Activated naive CD4-positive, alpha-beta T cell treated with Interleukin-2 at 50 U/mL for 16 hours (primary cell): ENCODE data around the gene LPP.

Experiments
- DNase-seq: peaks from one replicate; pipeline ENCODE4 v3.0.0-alpha.2; 2020

The LPP gene

DNA sequence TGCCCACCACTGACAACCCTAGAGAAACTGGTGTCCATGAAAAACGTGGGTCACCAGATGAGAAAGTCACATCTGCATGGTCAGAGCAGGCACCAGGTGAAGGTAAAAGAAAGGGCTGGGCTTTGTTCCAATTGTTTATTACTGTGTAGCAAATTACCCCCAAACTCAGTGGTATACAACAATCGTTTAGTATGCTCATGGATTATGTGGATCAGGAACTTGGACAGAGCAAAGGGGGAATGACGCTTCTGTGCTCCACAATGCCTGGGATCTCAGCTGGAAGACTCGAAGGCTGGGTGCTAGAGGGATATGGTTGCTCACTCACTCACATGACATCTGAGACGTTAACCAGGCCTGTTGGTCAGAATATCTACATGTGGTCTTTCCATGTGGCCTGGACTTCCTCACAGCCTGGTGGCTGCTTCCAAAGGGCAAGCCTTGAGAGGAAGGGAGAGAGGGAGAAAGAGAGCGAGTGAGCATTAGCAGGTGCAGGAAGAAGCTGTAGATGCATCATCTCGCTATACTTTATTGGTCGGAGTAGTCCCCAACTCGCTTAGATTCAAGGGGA is 44.9 kb downstream of the LPP start:
- no peak for DNase-seq

DNA sequence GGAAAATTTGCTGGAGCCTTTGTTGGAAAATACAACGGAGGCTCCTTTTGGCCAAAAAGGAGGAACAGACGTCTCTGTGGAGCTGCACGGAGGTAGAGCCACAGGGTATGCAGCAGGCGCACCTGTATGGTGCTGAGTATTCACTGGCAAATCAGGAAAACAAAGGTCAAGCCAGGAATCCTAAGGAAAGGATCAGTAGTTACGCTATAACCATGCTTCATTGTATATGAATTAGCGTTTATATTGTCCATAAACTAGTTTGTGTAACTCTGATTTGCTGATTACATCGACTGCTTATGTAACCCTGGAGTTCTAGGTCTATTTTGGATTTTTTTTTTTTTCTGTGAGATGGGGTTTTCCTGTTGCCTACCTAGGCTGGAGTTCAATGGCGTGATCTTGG is 45.4 kb downstream of the LPP start:
- DNase-seq, result no peak

DNA sequence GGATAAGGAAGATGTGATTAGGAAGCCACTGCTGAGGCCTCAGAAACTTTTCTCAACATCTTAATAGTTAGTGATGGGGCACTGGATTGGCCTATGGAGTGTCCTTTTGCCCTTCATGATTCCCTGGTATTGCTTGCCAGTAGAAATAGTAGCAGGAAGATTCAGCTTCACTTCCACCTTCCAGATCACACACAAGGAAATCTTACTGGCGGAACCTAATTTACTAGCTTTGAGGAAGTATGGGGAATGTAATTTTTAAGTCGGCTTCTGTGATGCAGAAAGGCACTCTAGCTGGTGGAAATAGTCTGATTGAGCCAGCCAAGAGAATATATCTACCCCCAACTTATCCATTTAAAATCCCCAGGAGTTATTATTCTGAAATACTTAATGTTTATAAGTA is 46.5 kb downstream of the LPP start:
- no peak for DNase-seq

DNA sequence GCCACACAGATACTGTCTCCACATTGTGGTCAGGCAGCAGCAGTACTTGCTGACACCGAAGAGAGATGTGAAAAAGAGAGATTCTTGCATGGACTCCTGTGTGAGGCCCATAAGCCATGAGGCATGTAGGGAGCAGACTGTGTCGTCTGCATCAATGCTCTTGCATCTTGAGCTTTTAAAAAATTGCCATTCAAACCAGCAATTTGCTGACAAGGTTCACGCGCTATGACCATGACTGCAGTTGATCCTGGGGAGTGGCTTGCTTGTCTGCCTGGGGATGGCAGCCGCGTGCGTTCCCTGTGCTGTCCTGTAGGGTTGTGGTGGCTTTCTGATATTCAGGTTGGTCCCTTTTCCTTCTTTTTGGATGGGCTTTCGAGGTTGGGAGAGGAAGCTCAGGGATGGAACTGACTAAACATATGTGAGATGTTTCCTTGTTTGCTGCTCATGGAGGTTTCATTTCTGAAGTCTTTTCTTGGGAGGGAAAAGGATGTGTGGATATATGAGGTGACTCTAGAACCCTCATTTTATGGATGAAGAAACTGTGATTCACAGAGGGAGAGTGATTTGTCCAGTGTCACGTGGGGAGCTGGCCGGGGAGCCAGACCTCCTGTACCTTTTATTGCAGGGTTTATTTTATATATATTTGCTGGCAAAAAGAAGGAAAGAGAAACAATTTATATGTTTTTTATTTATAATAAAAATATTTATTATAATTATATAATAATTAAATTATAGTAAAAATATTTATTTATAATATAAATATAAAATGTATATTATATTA is 48.6 kb downstream of the LPP start:
- no peak for DNase-seq

DNA sequence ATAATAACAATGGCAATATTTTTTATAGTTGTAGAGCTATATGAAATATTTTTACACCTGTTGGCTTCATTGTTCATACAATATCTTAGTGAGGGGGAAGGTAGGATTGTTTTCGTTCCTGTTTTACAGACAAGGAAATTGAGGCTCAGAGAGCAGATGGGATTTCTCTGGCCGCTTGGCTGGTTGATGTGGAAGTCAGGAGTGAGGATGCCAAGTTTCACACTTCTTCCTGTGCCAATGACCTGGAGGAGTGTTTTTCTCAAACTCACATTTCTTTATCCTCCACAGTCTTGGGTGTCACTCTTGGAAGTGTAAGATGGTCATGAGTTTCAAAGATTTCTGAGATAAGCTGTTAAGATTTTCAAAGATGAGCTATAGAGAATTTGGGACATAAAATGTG is 50.6 kb downstream of the LPP start:
- no peak for DNase-seq

DNA sequence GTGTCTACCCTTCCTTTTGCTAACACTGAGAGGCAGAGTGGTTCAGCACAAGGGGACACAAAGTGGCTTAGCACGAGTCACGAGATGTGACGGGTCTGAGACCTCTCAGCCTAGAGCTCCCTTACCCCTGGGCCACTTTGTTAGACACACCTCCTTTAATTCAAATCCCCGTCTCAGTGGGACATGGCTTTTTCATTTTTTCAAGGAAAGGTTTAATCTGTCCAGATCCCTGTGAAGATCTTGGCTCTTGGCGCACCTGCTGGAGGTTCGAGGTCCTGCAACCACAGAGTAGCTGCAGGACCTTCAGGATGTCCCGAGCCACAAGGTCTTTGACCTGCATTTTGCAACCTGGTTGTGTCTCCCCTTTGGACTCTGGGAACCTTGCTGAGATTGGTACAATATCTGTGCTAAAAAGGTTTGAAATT is 52.0 kb downstream of the LPP start:
- no peak for DNase-seq

DNA sequence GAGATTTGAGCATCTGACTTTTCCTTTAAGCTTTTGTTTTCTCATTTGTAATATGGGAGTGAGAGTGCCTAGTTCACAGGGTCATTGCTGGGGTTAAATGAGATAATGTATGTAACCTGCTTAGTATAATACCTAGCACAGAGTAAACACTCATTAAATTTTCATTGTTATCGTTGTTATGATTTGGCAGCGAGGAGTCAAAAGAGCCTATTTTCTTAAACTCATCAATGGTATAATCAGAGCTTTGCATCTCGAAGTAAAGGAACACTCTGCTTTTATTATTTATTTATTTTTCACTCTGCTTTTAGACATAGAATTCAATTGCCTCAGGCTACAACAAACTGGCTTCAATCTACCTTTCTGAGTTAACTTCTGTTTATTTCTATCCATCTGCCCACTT is 52.8 kb downstream of the LPP start:
- no peak for DNase-seq

DNA sequence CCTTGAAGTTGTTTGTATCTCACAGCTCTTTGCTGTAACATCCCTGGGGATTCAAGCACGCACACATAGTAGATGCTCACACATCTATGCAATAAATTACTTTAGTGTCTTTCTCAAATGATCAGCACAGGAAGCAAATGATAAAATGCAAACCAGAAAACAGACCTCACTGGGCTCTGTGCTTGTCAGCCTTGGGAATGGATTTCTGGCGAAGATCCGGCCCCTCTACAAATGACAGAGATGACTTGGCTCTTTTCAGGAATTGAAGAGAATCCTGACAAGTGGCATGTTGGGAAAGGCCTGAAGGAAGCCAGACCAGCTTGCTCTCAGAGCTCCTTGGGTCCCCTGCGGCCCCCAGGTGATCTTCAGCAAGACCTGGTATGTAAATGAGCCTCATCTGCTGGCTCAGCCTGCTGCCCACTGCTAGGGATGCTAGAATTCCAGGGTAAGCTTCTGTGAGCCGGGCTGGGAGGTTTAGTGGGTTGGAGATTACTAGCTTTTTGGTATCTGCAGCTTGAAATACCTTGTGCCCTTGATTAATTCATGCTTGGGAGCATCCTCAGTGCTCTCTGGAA is 54.1 kb downstream of the LPP start:
- no peak for DNase-seq

DNA sequence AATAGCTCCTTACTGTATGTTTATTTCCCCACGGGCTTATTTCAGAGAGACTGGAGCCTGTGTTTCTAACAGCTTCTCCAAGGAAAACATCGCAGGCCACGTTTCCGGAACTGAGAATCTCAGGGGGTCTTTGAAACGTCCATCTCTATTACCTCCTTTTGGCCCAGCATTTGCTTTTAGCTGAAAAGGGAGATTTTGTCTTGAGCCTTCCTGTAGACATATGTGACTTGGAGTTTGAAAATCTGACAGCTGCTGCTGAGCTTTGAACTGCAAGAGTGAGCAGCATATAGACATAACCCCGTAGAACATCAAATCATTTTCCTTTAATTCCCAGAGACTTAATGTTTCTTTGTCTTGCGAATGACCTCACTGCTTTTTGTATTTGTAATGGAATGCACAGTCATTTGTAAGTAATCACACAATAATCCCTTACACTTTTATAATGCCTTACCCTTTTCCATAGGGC is 54.6 kb downstream of the LPP start:
- no peak for DNase-seq

DNA sequence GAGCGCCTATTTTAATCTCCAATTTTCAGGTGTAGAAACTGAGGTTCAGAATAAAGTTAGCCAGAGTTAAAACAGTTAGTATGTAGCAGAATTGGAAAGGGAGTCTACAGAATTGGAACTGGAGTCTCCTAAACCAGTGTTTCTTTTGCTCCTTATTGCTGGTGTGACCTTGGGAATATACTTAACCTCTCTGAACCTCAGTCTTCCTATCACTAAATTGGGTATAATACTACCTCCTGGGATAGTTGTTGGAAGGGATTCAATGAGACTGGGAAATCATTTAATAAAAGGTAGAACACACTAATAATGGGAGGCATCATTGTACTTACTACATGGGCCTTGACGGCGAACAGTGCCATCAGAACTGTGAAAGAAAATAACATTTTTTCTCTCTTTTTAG is 55.1 kb downstream of the LPP start:
- no peak for DNase-seq

DNA sequence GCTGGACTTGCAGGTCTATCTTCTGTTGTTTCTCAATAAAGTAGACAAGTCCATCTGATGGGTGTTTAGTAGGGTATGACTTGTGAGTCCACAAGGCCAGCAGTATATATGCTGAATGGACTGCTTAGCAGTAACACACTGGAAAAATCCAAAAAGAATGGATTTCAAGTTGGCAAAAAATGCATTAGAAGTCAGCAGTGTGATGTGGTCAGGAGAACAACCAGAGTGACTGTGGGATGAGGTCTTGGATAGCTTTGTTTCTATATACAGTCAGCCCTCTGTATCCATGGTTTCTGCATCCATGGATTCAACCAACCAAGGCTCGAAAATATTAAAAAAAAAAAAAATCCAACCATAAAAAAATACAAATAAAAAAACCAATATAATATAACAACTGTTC is 55.8 kb downstream of the LPP start:
- no peak for DNase-seq

DNA sequence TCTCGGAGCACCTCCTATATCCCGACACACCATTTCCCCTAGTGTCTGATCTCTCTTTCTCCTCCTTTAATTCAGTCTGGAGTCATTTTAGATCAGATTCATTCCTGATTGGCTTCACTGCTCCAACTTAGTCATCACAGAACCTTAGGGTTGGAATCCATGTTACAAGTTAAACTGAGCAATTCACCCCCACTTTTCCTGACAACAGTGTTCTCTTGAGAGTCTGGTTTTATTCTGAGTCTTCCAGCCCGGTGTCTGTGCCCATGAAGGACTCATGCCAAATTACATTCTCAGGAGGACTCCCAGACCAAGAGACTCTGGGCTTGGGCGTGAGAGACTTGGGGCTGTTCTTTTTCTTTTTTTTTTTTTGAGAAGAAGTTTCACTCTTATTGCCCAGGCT is 57.5 kb downstream of the LPP start:
- no peak for DNase-seq

DNA sequence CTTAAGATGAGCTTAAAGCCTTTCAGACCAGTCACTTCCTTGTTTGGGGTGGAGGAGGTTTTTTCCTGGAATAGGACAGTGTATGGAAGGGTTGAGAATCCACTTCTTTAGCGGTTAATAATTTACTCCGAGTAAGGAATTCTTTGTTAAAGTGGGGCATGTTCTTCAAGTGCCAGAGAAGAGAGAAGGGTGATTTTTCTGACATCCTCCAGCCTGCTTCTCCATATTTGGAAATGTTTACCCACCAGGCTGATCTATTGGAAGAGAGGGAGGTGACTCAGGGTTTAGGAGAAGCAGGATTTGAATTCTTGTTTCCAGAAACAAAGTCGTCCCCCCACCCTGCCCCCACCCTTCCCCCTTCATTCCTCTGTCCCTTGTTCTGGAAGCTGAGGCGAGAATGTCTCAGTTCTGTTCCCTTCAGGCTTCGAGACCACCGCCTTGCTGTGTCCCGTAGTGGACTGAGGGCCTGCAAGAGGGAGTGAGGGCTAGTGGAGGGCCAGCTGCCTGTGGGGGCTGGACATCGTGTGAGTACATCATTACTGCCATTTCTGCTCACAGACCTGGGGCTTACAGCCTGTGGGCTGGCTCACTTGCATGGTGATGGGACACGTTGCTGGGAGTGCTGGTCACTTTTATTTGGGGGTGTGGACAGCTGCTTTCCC is 58.5 kb downstream of the LPP start:
- no peak for DNase-seq

DNA sequence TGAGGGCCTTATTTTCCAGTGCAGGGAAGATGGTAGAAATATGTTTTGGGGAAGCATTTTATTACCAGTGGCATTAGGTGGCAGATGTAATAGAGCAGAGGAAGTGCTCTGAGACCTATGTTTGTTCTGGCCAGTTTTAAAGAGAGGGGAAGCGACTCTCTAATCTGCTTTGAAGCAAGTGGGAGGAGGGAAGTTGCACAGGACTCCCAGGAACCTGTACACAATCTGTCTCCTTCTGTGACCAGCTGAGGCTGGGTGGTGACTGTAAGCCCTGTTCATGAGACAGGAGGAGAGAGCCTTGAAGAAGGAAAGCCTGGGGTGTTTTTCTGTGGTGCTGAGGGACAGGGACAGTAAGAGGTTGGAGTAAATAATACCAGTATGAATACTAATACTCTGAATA is 60.5 kb downstream of the LPP start:
- no peak for DNase-seq

DNA sequence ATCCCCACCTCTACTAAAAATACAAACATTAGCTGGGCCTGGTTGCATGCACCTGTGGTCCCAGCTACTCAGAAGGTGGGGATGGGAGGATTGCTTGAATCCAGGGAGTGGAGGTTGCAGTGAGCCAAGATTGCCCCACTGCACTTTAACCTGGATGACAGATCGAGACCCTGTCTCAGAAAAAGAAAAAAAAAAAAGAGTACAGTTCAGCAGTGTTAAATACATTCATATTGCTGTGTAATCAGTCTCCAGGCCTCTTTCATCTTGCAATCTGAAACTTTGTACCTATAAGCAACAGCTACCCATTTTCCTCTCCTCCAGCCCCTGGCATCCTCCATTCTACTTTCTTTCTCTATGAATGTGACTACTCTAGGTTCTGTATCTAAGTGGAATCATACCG is 61.2 kb downstream of the LPP start:
- DNase-seq, result no peak

DNA sequence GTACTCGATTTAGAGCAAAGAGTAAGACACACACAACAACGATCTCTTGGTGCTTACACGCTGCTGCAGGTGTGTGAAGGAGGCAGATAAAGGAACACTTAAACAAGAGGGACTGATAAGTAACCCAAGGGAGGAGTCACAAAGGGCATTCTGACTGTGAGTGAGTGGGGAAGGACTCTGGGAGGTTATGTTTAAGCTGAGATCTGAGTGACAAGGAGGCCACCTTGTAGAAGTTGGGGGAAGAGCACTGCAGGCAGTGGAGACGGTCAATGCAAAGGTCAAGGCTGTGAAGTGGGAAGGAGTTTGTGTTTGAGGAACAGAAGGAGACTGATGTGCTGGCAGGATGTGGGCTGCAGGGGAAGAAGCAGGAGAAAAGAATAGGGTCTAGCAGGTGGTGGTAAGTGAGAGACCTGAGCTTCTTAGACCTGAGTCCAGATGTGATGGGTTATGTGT is 63.1 kb downstream of the LPP start:
- no peak for DNase-seq

DNA sequence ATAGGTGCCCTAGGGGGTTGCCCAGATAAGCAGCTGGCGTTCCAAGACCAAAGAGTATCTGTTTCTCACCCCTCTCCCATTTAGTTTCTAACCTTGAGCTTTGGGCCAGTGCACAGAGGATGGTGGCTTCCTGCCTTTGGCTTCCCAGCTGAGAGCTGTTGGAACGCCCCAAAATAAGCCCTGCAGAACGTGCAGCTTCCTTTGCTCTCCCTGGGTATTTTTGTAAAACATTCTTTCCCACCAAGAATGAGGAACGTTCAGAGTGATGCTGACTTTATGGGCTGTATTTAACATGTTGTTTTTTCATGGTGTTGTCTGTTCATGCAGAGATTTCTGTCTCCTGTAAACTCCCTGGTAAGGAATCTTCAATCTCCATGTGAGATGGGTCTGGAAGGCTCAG is 63.8 kb downstream of the LPP start:
- DNase-seq, result no peak

DNA sequence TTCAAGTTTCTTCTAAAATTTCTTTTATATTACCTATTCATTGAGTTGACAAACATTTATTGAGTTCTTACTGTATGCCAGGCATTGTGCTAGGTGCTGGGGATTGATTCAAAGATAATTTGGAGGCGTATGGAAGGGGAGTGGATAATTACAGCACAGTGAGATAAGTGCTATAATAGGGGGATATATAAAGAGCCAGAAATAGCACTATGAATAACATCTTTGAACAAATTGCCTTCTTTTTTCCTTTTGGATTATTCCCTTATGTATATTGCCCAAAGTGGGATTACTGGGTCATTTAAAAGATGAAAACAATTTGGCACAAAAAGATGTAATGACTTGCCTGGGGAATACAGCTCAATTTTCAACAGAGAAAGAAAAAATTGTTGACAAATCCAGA is 64.6 kb downstream of the LPP start:
- no peak for DNase-seq

DNA sequence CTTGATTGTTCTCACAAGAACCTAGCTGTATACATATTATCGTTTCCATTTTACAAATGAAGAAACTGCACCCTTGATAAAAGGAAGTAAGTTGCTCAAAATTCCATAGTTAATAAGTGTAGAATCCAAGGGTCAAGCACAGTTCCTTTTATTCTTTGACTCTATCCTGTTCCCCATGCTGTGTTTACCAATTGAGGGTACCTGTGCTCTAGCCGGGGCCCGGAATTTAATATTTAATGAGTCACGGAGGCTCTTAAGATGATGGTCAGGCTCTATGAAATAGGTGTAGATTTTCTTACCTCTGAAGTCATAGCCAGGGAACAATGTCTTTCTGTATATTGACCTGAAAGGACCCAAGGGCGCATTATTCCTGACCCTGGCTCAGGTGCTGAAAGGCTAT is 65.2 kb downstream of the LPP start:
- no peak for DNase-seq

DNA sequence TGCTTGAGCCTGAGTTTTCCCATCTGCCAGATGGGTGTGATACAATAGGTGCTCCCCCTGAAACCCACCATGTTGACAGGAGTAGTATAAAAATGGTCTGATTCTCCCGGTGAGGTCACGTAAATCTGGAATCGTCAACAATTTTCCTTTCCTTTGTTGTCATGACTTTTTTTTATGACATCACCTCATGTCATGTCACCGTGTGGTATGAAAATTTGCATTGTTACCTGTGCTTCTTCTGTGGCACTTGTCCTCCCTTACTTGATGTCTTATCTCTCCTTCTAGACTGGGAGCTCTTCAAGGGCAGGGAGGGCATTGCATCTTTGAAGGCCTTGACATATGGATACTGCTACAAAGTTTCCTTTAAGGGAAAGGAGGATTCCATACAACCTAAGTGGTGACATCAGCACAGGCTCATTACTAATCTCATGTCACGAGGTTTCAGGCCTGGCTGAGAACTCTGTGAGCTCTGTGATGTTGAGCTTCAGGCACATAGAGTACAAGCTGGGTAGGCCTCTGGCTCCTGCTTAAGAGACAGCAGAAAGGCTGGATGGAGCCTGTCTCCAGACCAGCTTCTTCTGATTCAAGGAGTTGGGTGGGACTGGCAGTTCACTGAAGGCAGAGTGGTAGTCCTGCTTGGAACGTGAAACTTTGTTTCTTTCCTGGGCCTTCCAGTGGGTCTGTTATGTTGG is 66.3 kb downstream of the LPP start:
- DNase-seq, result no peak

DNA sequence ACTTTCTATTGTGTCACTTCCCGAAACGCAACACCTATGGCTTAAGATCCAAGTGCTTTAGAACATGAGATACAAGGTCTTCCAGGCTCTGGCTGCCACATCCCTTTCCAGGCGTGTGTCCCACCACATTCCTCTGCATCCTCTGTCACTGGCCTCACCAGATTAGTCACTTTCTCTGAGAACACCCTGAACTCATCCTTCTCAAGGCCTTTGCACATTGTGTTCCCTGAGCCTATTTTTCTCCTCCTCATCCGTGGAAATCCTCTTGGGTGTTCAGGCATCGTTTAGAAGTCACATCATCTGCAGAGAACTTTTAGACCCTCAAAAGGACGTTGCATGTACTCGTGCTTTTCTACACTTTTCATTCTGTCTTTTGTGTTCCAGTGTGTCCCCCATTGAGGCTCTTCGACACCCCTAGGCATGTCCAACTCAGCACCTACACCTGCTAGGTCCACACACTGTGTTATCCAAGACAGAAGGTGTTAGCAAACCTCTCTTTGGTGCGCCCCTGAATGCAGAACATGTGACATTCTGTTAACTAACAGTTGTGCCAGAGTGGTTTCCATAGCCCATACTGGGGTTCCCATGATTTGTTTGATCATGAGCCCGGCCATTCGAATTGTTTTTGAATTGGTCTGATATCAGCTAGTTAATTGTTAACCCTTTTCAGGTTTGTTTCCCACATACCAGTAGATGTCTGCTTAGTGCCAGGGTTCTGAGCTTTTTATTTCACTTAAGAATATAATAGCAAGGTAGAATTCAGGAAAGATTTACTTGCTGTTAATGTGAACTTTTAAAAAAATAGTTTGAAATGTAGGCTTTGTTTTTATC is 67.2 kb downstream of the LPP start:
- DNase-seq, result no peak

DNA sequence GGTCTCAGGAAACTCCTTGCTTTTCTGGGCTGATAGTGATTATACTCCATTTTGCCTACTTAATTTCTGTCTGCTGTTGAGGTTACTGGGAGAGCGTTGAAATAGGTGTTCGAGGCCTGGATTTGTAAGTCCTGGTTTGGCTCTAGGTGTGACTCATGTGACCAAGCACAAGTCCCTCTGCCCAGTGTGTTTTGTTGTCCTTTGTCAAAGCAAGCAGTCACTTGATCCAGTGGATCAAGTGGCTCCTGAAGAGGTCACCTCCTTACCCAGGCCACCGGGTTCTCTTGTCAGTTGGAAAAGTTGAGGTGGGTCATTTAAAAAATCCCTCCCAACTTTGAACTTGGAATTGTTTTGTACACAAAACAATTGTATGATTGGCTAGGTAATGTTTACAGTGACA is 70.0 kb downstream of the LPP start:
- DNase-seq, result no peak
